ENCODE results near the gene NUP133. TPM values are rescaled to one million over a fixed set of nuclear protein-coding genes. Genes with fewer than 3 reads are reported as not detected.
"Not testable (repeated sequence)": the region's sequence is repeated elsewhere in the genome, so short reads cannot be mapped to it uniquely, and the experiment has no call there.

NUP133 gene
- total and polyA plus RNA-seq, 2 donors from 2014 or later = 15.9 to 35.0 TPM

- TF ChIP-seq CTCF (IDR thresholded peaks at IDR 0.05; ENCODE audit: borderline replicate concordance, extremely low read depth, insufficient read depth) = no peak
- H3K4me1 ChIP-seq (ENCODE audit: control insufficient read depth in 2 of 3, insufficient read depth in 2 of 3, low read depth in 1 of 3, low read length in 3 of 3) = peaks cover 0 to 4% (median 0%) of the 10 kb centered on the region in 3 donors
- H3K27ac ChIP-seq (ENCODE audit: low read depth in 2 of 2, low read length in 2 of 2) = no peak overlapping the region
- H3K36me3 ChIP-seq (ENCODE audit: control insufficient read depth in 2 of 3, insufficient read depth in 3 of 3, low read length in 3 of 3) = no peaks in the 10 kb centered on the region
- intact Hi-C loops (cut with DNase I) = no loop called here
- peaks cover 0 to 5% (median 0%) of the 10 kb centered on the region in 3 donors for H3K9me3 ChIP-seq (ENCODE audit: control insufficient read depth in 2 of 3, insufficient read depth in 1 of 3, low read length in 3 of 3)
- DNase-seq (no peak), FAIRE-seq (no peak)
- no peak overlapping the region for H3K9ac ChIP-seq (ENCODE audit: low read length in 3 of 3)
- peaks cover 18% of the 10 kb centered on the region for H3K27me3 ChIP-seq (ENCODE audit: control insufficient read depth, insufficient read depth, low read length)
- no peak overlapping the region for H3K4me3 ChIP-seq (ENCODE audit: low read length in 3 of 3)
Measured at GRCh38 chr1:229427572-229427971, 80.6 kb downstream of the NUP133 start.

- H3K27me3 ChIP-seq (ENCODE audit: control insufficient read depth, insufficient read depth, low read length) = peaks cover 3% of the 10 kb centered on the region
- intact Hi-C loops (cut with DNase I) = no loop called here
- H3K36me3 ChIP-seq (ENCODE audit: control insufficient read depth in 2 of 3, insufficient read depth in 3 of 3, low read length in 3 of 3) = no peaks in the 10 kb centered on the region
- no peak for TF ChIP-seq CTCF (IDR thresholded peaks at IDR 0.05; ENCODE audit: borderline replicate concordance, extremely low read depth, insufficient read depth)
- H3K9me3 ChIP-seq (ENCODE audit: control insufficient read depth in 2 of 3, insufficient read depth in 1 of 3, low read length in 3 of 3) = peaks cover 0 to 5% (median 0%) of the 10 kb centered on the region in 3 donors
- DNase-seq = no peak
- H3K4me3 ChIP-seq (ENCODE audit: low read length in 3 of 3) = no peak overlapping the region
- H3K27ac ChIP-seq (ENCODE audit: low read depth in 2 of 2, low read length in 2 of 2) = no peak overlapping the region
- H3K4me1 ChIP-seq (ENCODE audit: control insufficient read depth in 2 of 3, insufficient read depth in 2 of 3, low read depth in 1 of 3, low read length in 3 of 3) = no peaks in the 10 kb centered on the region
- FAIRE-seq = no peak
- no peak overlapping the region for H3K9ac ChIP-seq (ENCODE audit: low read length in 3 of 3)
Measured at GRCh38 chr1:229425564-229426159, 82.5 kb downstream of the NUP133 start.

GRCh38 chr1:229420765-229421164 is 87.4 kb downstream of the NUP133 start:
- H3K9me3 ChIP-seq (ENCODE audit: control insufficient read depth in 2 of 3, insufficient read depth in 1 of 3, low read length in 3 of 3) = peaks cover 0 to 5% (median 0%) of the 10 kb centered on the region in 3 donors
- H3K27me3 ChIP-seq (ENCODE audit: control insufficient read depth, insufficient read depth, low read length) = no peaks in the 10 kb centered on the region
- no peaks in the 10 kb centered on the region for H3K36me3 ChIP-seq (ENCODE audit: control insufficient read depth in 2 of 3, insufficient read depth in 3 of 3, low read length in 3 of 3)
- no peak for DNase-seq
- no peak for FAIRE-seq
- no peak overlapping the region for H3K9ac ChIP-seq (ENCODE audit: low read length in 3 of 3)
- H3K4me1 ChIP-seq (ENCODE audit: control insufficient read depth in 2 of 3, insufficient read depth in 2 of 3, low read depth in 1 of 3, low read length in 3 of 3) = no peaks in the 10 kb centered on the region
- H3K27ac ChIP-seq (ENCODE audit: low read depth in 2 of 2, low read length in 2 of 2) = no peak overlapping the region
- no peak overlapping the region for H3K4me3 ChIP-seq (ENCODE audit: low read length in 3 of 3)
- TF ChIP-seq CTCF (IDR thresholded peaks at IDR 0.05; ENCODE audit: borderline replicate concordance, extremely low read depth, insufficient read depth) = no peak
- intact Hi-C loops (cut with DNase I) = no loop called here

GRCh38 chr1:229420224-229420623 is 87.9 kb downstream of the NUP133 start:
- no peak for TF ChIP-seq CTCF (IDR thresholded peaks at IDR 0.05; ENCODE audit: borderline replicate concordance, extremely low read depth, insufficient read depth)
- Histone ChIP-seq H3K9me3 (ENCODE audit: control insufficient read depth in 2 of 3, insufficient read depth in 1 of 3, low read length in 3 of 3) (peaks cover 0 to 5% (median 0%) of the 10 kb centered on the region in 3 donors), H3K27me3 (ENCODE audit: control insufficient read depth, insufficient read depth, low read length) (no peaks in the 10 kb centered on the region), H3K27ac (ENCODE audit: low read depth in 2 of 2, low read length in 2 of 2) (no peak overlapping the region), H3K9ac (ENCODE audit: low read length in 3 of 3) (no peak overlapping the region), H3K4me1 (ENCODE audit: control insufficient read depth in 2 of 3, insufficient read depth in 2 of 3, low read depth in 1 of 3, low read length in 3 of 3) (no peaks in the 10 kb centered on the region), H3K4me3 (ENCODE audit: low read length in 3 of 3) (no peak overlapping the region), H3K36me3 (ENCODE audit: control insufficient read depth in 2 of 3, insufficient read depth in 3 of 3, low read length in 3 of 3) (no peaks in the 10 kb centered on the region)
- DNase-seq (no peak), FAIRE-seq (no peak)
- intact Hi-C loops (cut with DNase I) = no loop called here

- H3K27me3 ChIP-seq (ENCODE audit: control insufficient read depth, insufficient read depth, low read length); DNase-seq; intact Hi-C loops (cut with DNase I); H3K27ac ChIP-seq (ENCODE audit: low read depth in 2 of 2, low read length in 2 of 2); H3K4me3 ChIP-seq (ENCODE audit: low read length in 3 of 3); H3K9me3 ChIP-seq (ENCODE audit: control insufficient read depth in 2 of 3, insufficient read depth in 1 of 3, low read length in 3 of 3); H3K9ac ChIP-seq (ENCODE audit: low read length in 3 of 3); FAIRE-seq; H3K4me1 ChIP-seq (ENCODE audit: control insufficient read depth in 2 of 3, insufficient read depth in 2 of 3, low read depth in 1 of 3, low read length in 3 of 3); H3K36me3 ChIP-seq (ENCODE audit: control insufficient read depth in 2 of 3, insufficient read depth in 3 of 3, low read length in 3 of 3): not testable (repeated sequence)
Measured at GRCh38 chr1:229418586-229418985, 89.6 kb downstream of the NUP133 start.
